H1 (cell line): Measurements from ENCODE around the gene TRPC4. TPM values are rescaled to one million over a fixed set of nuclear protein-coding genes. Genes with fewer than 3 reads are reported as not detected.

Source experiments
- CTCF ChIA-PET: fragments of 300-600 bp; sonication (Branson Sonifier 250); formaldehyde crosslinking; loops from one replicate; lab custom pipeline; 2021; ENCODE audit not compliant: partially characterized antibody; lab: Charles Lee
- POLR2A ChIA-PET: fragments of 300-600 bp; sonication (Branson Sonifier 250); formaldehyde crosslinking; loops from one replicate; lab custom pipeline; 2021; ENCODE audit warnings: inconsistent platforms; ENCODE audit not compliant: partially characterized antibody; lab: Charles Lee
- DNase-seq, 2 experiments: peaks; one replicate each; pipeline versions ENCODE4 v3.0.0 to v3.0.0-alpha.2; 2010 to 2022; ENCODE audit warnings: low spot score in 2 of 2, low read depth in 1 of 2, mixed read lengths in 1 of 2
- FAIRE-seq: peaks from 2 replicates; lab custom pipeline; 2011; peaks lifted over from hg19 to GRCh38; lab: Jason Lieb, UNC
- H2AFZ ChIP-seq: 2 replicates; pipeline ENCODE4 v1.8.1; 2012; ENCODE audit warnings: low read length, inconsistent platforms
- H2AK5ac ChIP-seq: 2 replicates; pipeline ENCODE4 v1.6.1; 2013; ENCODE audit warnings: low read depth, low read length
- H2BK120ac ChIP-seq: replicated peaks from 2 replicates; pipeline ENCODE3; 2013; ENCODE audit warnings: low read depth, low read length, inconsistent platforms
- H2BK12ac ChIP-seq: 2 replicates; pipeline ENCODE4 v1.6.1; 2013; ENCODE audit warnings: low read depth, low read length
- H2BK15ac ChIP-seq: 2 replicates; pipeline ENCODE4 v1.6.1; 2013; ENCODE audit warnings: low read length
- H2BK20ac ChIP-seq: 2 replicates; pipeline ENCODE4 v1.6.1; 2013; ENCODE audit warnings: low read length
- H2BK5ac ChIP-seq: 2 replicates; pipeline ENCODE4 v1.6.1; 2013; ENCODE audit warnings: low read depth, low read length
- H3K14ac ChIP-seq: 2 replicates; pipeline ENCODE4 v1.6.1; 2013; ENCODE audit warnings: inconsistent platforms; ENCODE audit not compliant: insufficient read length
- H3K18ac ChIP-seq: 2 replicates; pipeline ENCODE4 v1.6.1; 2013; ENCODE audit warnings: low read length; ENCODE audit errors: extremely low read depth
- H3K23ac ChIP-seq: 2 replicates; pipeline ENCODE4 v1.6.1; 2013; ENCODE audit warnings: inconsistent platforms; ENCODE audit not compliant: insufficient read length
- H3K23me2 ChIP-seq: 2 replicates; pipeline ENCODE4 v1.6.1; 2013; ENCODE audit warnings: low read depth, low read length
- H3K27ac ChIP-seq: 2 replicates; pipeline ENCODE4 v1.6.1; 2011; ENCODE audit warnings: low read depth, low read length, inconsistent platforms
- H3K27me3 ChIP-seq, 4 experiments: replicated peaks in 1 of 4; 1 replicate in 1 of 4; 2 replicates in 3 of 4; pipeline versions ENCODE4 v1.6.1 to v1.8.1; 2011 to 2013; ENCODE audit warnings: low read length in 3 of 4, mild to moderate bottlenecking in 3 of 4, inconsistent platforms in 2 of 4, mixed read lengths in 2 of 4, moderate library complexity in 1 of 4; ENCODE audit not compliant: control insufficient read depth in 3 of 4, insufficient read depth in 3 of 4; ENCODE audit errors: extremely low read depth in 1 of 4
- H3K36me3 ChIP-seq, 4 experiments: 2 replicates each; pipeline versions ENCODE4 v1.6.1 to v1.8.1; 2011 to 2013; ENCODE audit warnings: mild to moderate bottlenecking in 4 of 4, low read length in 3 of 4, moderate library complexity in 2 of 4, control low read depth in 1 of 4, inconsistent platforms in 1 of 4; ENCODE audit not compliant: insufficient read depth in 4 of 4, control insufficient read depth in 2 of 4
- H3K4ac ChIP-seq: replicated peaks from 2 replicates; pipeline ENCODE3; 2013; ENCODE audit warnings: low read length, low read depth, mixed read lengths, inconsistent platforms; ENCODE audit not compliant: insufficient read length
- H3K4me1 ChIP-seq, 4 experiments: replicated peaks in 1 of 4; 1 replicate in 1 of 4; 2 replicates in 3 of 4; pipeline versions ENCODE4 v1.6.1 to v1.8.1; 2011 to 2013; ENCODE audit warnings: low read length in 3 of 4, inconsistent platforms in 2 of 4, mixed read lengths in 1 of 4; ENCODE audit not compliant: insufficient read depth in 4 of 4, control insufficient read depth in 3 of 4
- H3K4me2 ChIP-seq, 2 experiments: 2 replicates each; pipeline versions ENCODE4 v1.6.1 to v1.8.1; 2011 to 2013; ENCODE audit warnings: low read depth in 2 of 2, low read length in 2 of 2, control low read depth in 1 of 2, inconsistent platforms in 1 of 2, mild to moderate bottlenecking in 1 of 2; ENCODE audit not compliant: insufficient read depth in 1 of 2
- H3K4me3 ChIP-seq, 4 experiments: fragments of 200-600, 300-600 bp in 1 of 4; sonication (generic), shearing (Covaris generic), sonication (Bioruptor Twin) in 1 of 4; 2 replicates each; pipeline versions ENCODE4 v1.5.1 to v1.8.1; 2011 to 2016; ENCODE audit warnings: low read length in 4 of 4, low read depth in 3 of 4, control low read depth in 2 of 4, inconsistent platforms in 2 of 4, mild to moderate bottlenecking in 2 of 4, mixed read lengths in 1 of 4, moderate library complexity in 1 of 4; ENCODE audit not compliant: insufficient read depth in 2 of 4; ENCODE audit errors: extremely low read depth in 1 of 4
- H3K56ac ChIP-seq: replicated peaks from 2 replicates; pipeline ENCODE3; 2013; ENCODE audit warnings: low read depth, mild to moderate bottlenecking, mixed read lengths, low read length, inconsistent platforms; ENCODE audit not compliant: insufficient read length
- H3K79me1 ChIP-seq: 2 replicates; pipeline ENCODE4 v1.6.1; 2013; ENCODE audit warnings: low read depth, low read length, control low read depth
- H3K79me2 ChIP-seq, 2 experiments: 2 replicates each; pipeline versions ENCODE4 v1.6.1 to v1.8.1; 2012 to 2013; ENCODE audit warnings: low read length in 2 of 2, mild to moderate bottlenecking in 2 of 2, inconsistent platforms in 1 of 2; ENCODE audit not compliant: insufficient read depth in 2 of 2, control insufficient read depth in 1 of 2
- H3K9ac ChIP-seq, 4 experiments: replicated peaks in 1 of 4; 1 replicate in 1 of 4; 2 replicates in 3 of 4; pipeline versions ENCODE4 v1.6.1 to v1.8.1; 2011 to 2013; ENCODE audit warnings: low read depth in 3 of 4, low read length in 3 of 4, control low read depth in 2 of 4, mild to moderate bottlenecking in 2 of 4, moderate library complexity in 2 of 4, inconsistent platforms in 1 of 4; ENCODE audit errors: extremely low read depth in 1 of 4
- H3K9me3 ChIP-seq, 2 experiments: 2 replicates each; pipeline versions ENCODE4 v1.6.1 to v1.8.1; 2012 to 2013; ENCODE audit warnings: mild to moderate bottlenecking in 2 of 2, moderate library complexity in 2 of 2, control low read depth in 1 of 2, inconsistent platforms in 1 of 2, low read depth in 1 of 2, low read length in 1 of 2, mixed read lengths in 1 of 2; ENCODE audit not compliant: insufficient read depth in 2 of 2
- H4K20me1 ChIP-seq, 2 experiments: replicated peaks in 1 of 2; 2 replicates each; pipeline versions ENCODE3 to v1.8.1; 2011 to 2013; ENCODE audit warnings: inconsistent platforms in 2 of 2, low read length in 2 of 2, mild to moderate bottlenecking in 1 of 2; ENCODE audit not compliant: insufficient read depth in 2 of 2, control insufficient read depth in 1 of 2
- H4K5ac ChIP-seq: 2 replicates; pipeline ENCODE4 v1.6.1; 2013; ENCODE audit warnings: low read length, low read depth, mixed read lengths, inconsistent platforms; ENCODE audit not compliant: insufficient read length
- H4K8ac ChIP-seq: 2 replicates; pipeline ENCODE4 v1.8.0; 2013; ENCODE audit warnings: mild to moderate bottlenecking, moderate library complexity, low read length, inconsistent platforms; ENCODE audit not compliant: insufficient read depth; ENCODE audit errors: extremely low read depth
- H4K91ac ChIP-seq: replicated peaks from 2 replicates; pipeline ENCODE3; 2013; ENCODE audit warnings: low read length, mixed read lengths, inconsistent platforms; ENCODE audit not compliant: insufficient read length
- BRCA1 ChIP-seq: IDR thresholded peaks from 2 replicates; pipeline ENCODE4 v1.6.1; 2012; ENCODE audit warnings: low read depth, low read length, improper control_type of control experiment
- CTBP2 ChIP-seq: IDR thresholded peaks from 2 replicates; pipeline ENCODE4 v1.7.0; 2011; ENCODE audit warnings: borderline replicate concordance, mild to moderate bottlenecking, moderate library complexity, mixed read lengths, low read length; ENCODE audit not compliant: insufficient read depth, insufficient read length
- KDM5A ChIP-seq: fragments of 200-600 bp; IDR thresholded peaks from 2 replicates; pipeline ENCODE4 v1.7.1; 2012; ENCODE audit warnings: mild to moderate bottlenecking, low read length, inconsistent platforms, mixed read lengths
- POLR2A ChIP-seq, 2 experiments: IDR thresholded peaks; 1 replicate in 1 of 2; 2 replicates in 1 of 2; pipeline ENCODE4 v1.6.1; 2011; ENCODE audit warnings: low read depth in 2 of 2, low read length in 2 of 2, mild to moderate bottlenecking in 2 of 2; ENCODE audit errors: control extremely low read depth in 1 of 2
- SP4 ChIP-seq: IDR thresholded peaks from 2 replicates; pipeline ENCODE4 v1.6.1; 2012; ENCODE audit warnings: low read length, inconsistent platforms
- SRF ChIP-seq: IDR thresholded peaks from 2 replicates; pipeline ENCODE4 v1.6.1; 2011; ENCODE audit warnings: mild to moderate bottlenecking, low read depth, low read length, moderate library complexity
- TCF12 ChIP-seq: IDR thresholded peaks from 2 replicates; pipeline ENCODE4 v1.6.1; 2011; ENCODE audit warnings: low read depth, mild to moderate bottlenecking, low read length
- YY1 ChIP-seq: IDR thresholded peaks from 2 replicates; pipeline ENCODE4 v1.6.1; 2011; ENCODE audit warnings: low read depth, mild to moderate bottlenecking, low read length
- ZNF274 ChIP-seq: IDR thresholded peaks from 2 replicates; pipeline ENCODE4 v1.7.0; 2012; ENCODE audit warnings: low read length, borderline replicate concordance; ENCODE audit errors: extremely low read depth
- WGBS, 2 experiments: shearing (Covaris generic) in 1 of 2; methylation state at CpG; one replicate each; pipeline versions ENCODE4 v1.1.6 to v1.1.7; 2013 to 2015; ENCODE audit warnings: low lambda C conversion rate in 2 of 2, mixed read lengths in 2 of 2, inconsistent platforms in 1 of 2, low coverage in 1 of 2, missing lambda C conversion rate in 1 of 2; ENCODE audit not compliant: insufficient replicate concordance in 2 of 2, insufficient coverage in 1 of 2, insufficient read length in 1 of 2; ENCODE audit errors: extremely low coverage in 1 of 2, missing lambda C conversion rate in 1 of 2; 5-methylcytosine and 5-hydroxymethylcytosine counted together
- polyA plus RNA-seq, 7 experiments: library from polyadenylated mRNA; depleted of rRNA in 3 of 7; stranded (reverse) in 5 of 7; unstranded in 2 of 7; fragments of >200 nt in 5 of 7; fragments of 200-250 nt in 2 of 7; gene quantifications; 1 replicate in 5 of 7; 2 replicates in 1 of 7; 4 replicates in 1 of 7; pipeline versions ENCODE4 v1.2.1 to v1.2.3, GENCODE V29; 2011 to 2013; ENCODE audit warnings: missing spikeins in 2 of 7, mixed read lengths in 2 of 7
- total RNA-seq: library from RNA; stranded (reverse); fragmentation: NEBNext Ultra II Directional; extraction: Animal tissue kit (Norgen Biotek cat#: 25700); gene quantifications from 2 replicates; pipeline ENCODE4 v1.2.1, GENCODE V29; 2021
- TF ChIP-seq, protein P1 (sequence below): IDR thresholded peaks from 2 replicates; pipeline ENCODE4 v1.6.1; 2012; ENCODE audit warnings: inconsistent platforms

TRPC4 gene
- total and polyA plus RNA-seq, 2 of the 8 experiments (the other 6 are each of a cell fraction or from before 2014, with no cell fraction given), result 12.3 to 14.7 TPM

- H3K18ac ChIP-seq, result no peak overlapping the region
- no peak overlapping the region for H4K5ac ChIP-seq
- H2AK5ac ChIP-seq, result no peak overlapping the region
- no peak overlapping the region for H4K91ac ChIP-seq
- H2BK15ac ChIP-seq, result no peak overlapping the region
- no peaks in the 10 kb centered on the region for H3K27me3 ChIP-seq
- ChIA-PET CTCF (no interaction called here), POLR2A (no interaction called here)
- FAIRE-seq (no peak), DNase-seq (no peak)
- H3K23ac ChIP-seq, result no peak overlapping the region
- H3K27ac ChIP-seq, result no peak overlapping the region
- no peaks in the 10 kb centered on the region for H4K20me1 ChIP-seq
- no peaks in the 10 kb centered on the region for H3K79me1 ChIP-seq
- no peak overlapping the region; the same call in 1 of the 2 replicates for H4K8ac ChIP-seq
- 96% methylated on average over 9 of the region's 9 CpGs; no CpG with 5 or more reads in 1 of the 2 experiments for WGBS, 2 experiments
- H3K79me2 ChIP-seq, result peaks cover 0 to 3% of the 10 kb centered on the region in 2 experiments; a peak in 1 of 4 replicates
- H3K14ac ChIP-seq, result no peak overlapping the region
- H3K9me3 ChIP-seq, result no peaks in the 10 kb centered on the region
- H3K4me2 ChIP-seq, result no peak overlapping the region
- H2BK120ac ChIP-seq, result no peak overlapping the region
- H3K36me3 ChIP-seq, result peaks cover 0 to 3% (median 0%) of the 10 kb centered on the region in 4 experiments; a peak in 1 of 8 replicates
- H3K23me2 ChIP-seq, result no peaks in the 10 kb centered on the region
- no peak overlapping the region for H3K4ac ChIP-seq
- H3K56ac ChIP-seq, result no peak overlapping the region
- no peak overlapping the region for H2BK12ac ChIP-seq
- no peak for TF ChIP-seq SRF
- TF ChIP-seq ZNF274, result no peak
- no peak for TF ChIP-seq SP4
- no peak for TF ChIP-seq CTBP2
- no peak for TF ChIP-seq TCF12
- TF ChIP-seq BRCA1, result no peak
- no peak for TF ChIP-seq POLR2A (IDR thresholded peaks at IDR 0.05; ENCODE audit: control extremely low read depth in 1 of 2, low read depth in 2 of 2, low read length in 2 of 2)
- TF ChIP-seq KDM5A, result no peak
- TF ChIP-seq, protein P1, sequence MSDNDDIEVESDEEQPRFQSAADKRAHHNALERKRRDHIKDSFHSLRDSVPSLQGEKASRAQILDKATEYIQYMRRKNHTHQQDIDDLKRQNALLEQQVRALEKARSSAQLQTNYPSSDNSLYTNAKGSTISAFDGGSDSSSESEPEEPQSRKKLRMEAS, result no peak
- no peak for TF ChIP-seq YY1
- H2BK5ac ChIP-seq, result no peak overlapping the region
- H3K9ac ChIP-seq, result no peak overlapping the region
- no peaks in the 10 kb centered on the region; a peak in 3 of 7 replicates for H3K4me1 ChIP-seq
- H2AFZ ChIP-seq, result no peak overlapping the region
- H3K4me3 ChIP-seq, result no peak overlapping the region
- no peak overlapping the region for H2BK20ac ChIP-seq
These were observed 118.5 kb downstream of the TRPC4 start for GRCh38 chr13:37751025-37751424.
